Breast epithelium (tissue), 3 donors: ENCODE measurements around the gene BABAM2.

Experiments
- POLR2AphosphoS5 ChIP-seq, 3 donors: sonication (generic); formaldehyde crosslinking; IDR thresholded peaks; one replicate each; pipeline ENCODE4 v1.6.1; 2017; ENCODE audit warnings: antibody characterized with exemption in 3 of 3
- TF ChIP-seq, protein P1 (sequence below), 3 donors: fragments of 450-650 bp; IDR thresholded peaks; one replicate each; pipeline ENCODE4 v1.5.1; 2016 to 2017; ENCODE audit warnings: antibody characterized with exemption in 3 of 3, mild to moderate bottlenecking in 3 of 3, moderate library complexity in 3 of 3

GRCh38 chr2:28142386-28142785 lies 251.9 kb downstream of the BABAM2 start:
- TF ChIP-seq, protein P1, sequence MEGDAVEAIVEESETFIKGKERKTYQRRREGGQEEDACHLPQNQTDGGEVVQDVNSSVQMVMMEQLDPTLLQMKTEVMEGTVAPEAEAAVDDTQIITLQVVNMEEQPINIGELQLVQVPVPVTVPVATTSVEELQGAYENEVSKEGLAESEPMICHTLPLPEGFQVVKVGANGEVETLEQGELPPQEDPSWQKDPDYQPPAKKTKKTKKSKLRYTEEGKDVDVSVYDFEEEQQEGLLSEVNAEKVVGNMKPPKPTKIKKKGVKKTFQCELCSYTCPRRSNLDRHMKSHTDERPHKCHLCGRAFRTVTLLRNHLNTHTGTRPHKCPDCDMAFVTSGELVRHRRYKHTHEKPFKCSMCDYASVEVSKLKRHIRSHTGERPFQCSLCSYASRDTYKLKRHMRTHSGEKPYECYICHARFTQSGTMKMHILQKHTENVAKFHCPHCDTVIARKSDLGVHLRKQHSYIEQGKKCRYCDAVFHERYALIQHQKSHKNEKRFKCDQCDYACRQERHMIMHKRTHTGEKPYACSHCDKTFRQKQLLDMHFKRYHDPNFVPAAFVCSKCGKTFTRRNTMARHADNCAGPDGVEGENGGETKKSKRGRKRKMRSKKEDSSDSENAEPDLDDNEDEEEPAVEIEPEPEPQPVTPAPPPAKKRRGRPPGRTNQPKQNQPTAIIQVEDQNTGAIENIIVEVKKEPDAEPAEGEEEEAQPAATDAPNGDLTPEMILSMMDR (IDR thresholded peaks at IDR 0.05): no peak
- TF ChIP-seq POLR2AphosphoS5 (IDR thresholded peaks at IDR 0.05): no peak
